HG02798 (cell line): ENCODE results near the gene ZNF692.
"Not testable (repeated sequence)": the region's sequence is repeated elsewhere in the genome, so short reads cannot be mapped to it uniquely, and the experiment has no call there.

Source experiments
- ATAC-seq: cut with Tn5 transposase; IDR thresholded peaks from one replicate; pipeline ENCODE4 v1.9.1; 2021; ENCODE audit warnings: mild to moderate bottlenecking; ENCODE audit not compliant: unreplicated experiment, poor library complexity

The ZNF692 gene

DNA sequence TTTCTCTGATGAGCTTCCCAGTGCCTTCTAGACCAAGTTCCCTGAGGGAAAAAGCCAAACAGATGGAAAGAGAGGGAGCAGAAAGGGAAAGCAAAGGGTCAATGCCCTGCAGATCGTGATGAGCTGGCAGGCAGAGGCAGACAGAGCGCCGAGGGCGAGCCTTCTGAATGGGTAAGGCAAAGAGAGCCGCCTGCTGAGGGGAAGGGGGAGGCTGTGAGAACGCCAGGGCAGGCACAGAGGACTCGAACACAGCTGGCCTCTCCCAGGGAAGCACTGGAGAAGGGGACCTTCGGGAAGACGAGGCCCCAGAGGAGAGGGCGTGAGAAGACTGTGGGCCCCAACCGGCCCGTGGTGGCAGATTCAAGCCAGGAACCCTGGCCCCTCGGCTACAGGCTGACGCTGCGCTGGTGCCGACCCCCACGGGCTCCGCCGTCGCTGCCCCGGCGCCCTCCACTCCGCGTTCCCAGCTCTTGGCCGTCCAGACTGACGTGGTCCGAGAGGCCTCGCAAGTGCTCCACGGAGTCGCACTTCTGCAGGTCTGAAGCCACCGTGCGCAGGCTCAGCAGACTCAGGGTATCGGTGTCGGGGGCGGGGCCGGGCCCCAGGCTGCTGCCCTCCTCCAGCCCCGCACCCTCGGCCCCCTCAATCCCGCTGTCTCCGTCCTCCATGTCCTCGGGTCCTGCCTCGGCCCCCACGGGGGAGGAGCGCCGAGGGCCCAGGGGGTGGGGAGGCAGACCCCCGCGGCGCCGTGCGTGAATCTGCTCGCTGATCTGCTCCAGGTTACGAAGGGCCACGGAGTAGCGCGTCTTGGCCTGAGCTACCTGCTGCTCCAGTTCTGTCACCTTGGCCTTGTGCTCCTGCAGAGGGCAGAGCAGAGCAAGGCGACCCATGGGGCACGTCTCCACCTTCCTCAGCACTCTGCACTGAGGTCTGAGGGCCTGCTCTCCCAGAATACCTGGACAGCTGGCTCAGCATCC is 47.1 kb downstream of the ZNF692 start:
- no peak for ATAC-seq

DNA sequence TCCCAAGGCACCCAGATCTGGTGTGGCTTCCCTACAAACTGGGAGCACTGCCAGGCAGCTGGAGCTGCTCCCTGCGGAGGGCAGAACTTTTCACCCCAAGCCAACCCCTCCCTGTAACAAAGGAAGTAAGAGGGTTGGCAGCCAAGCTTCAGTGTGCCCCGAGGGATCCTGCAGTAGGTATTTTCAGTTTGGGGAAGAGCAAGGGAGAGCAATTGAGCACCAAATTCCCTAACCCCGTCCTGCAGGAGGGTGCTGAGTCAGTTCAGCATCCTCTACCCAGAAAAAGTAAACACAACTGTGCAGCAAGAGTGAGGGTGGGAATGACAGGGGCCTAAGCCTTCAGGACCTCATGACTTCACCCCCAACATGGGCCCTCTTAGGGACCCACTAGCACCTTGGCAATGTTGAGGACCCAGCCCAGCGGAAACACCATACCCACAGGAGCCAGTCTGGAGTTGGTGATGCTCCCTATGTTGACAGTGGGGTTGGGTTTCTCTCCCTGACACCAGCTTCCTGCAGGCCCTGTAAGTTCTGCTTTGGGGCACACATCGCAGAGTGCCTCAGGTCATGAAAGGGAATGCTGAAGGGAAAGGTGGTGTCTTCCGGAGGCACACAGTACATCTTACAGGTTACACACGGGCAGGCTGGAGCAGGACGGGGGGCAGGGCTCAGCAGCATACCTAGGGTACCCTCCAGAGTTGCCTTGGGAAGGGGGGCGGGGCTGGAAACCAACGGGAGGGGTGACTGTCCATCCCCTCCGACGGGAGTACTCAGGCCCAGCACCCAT is 48.0 kb downstream of the ZNF692 start:
- no peak for ATAC-seq

DNA sequence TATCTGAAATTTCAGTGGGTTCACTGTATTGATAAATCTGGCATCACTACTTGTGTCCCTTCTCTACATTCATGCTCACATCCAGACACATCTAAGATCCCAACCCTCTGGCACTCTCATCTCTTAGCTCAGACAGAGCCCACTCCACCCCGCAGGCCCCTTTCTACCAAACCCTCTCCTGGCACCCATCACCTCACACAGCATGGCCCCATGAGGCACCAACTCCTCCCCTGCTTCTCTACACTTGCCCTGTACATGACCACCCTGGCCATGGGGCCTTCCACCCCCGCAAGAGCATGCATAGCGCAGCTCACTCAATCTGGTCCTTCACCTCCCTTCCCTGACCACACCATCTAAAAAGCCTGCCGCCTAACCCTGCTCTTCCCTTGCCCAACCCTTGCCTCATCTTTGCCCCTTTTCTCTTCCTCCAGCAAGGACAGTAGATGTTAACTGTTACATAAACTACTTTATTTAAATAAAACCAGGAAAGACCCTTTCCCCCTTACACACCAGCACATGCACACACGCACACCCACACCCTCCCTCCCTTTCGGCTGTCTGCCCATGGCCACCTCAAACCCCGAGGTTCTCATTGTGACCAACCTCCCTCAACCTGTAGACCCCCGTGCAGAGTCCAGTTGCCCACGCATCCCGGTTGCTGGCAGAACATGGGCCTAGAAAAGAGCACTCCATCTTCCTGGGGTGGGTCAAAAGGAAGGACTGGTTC is 48.7 kb downstream of the ZNF692 start:
- no peak for ATAC-seq

DNA sequence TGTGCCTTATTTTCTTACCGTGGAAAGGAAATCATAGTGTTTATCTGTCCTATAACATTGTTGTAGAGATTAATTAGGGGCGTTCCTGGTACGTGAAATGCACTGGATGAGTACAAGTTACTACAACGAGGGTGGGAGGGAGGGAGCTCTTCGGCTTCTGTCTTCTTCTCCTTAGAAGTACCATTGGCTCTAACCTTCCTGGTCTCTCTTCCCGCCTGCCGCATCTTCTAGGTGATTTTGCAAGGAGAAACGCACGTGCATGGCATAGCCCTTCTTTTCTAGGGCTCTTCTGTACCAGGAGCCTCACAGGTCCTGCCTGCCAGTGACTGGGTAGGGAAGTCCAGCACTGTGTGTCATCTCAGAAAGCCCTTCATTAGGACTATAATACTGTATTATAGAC is 50.0 kb downstream of the ZNF692 start:
- no peak for ATAC-seq

DNA sequence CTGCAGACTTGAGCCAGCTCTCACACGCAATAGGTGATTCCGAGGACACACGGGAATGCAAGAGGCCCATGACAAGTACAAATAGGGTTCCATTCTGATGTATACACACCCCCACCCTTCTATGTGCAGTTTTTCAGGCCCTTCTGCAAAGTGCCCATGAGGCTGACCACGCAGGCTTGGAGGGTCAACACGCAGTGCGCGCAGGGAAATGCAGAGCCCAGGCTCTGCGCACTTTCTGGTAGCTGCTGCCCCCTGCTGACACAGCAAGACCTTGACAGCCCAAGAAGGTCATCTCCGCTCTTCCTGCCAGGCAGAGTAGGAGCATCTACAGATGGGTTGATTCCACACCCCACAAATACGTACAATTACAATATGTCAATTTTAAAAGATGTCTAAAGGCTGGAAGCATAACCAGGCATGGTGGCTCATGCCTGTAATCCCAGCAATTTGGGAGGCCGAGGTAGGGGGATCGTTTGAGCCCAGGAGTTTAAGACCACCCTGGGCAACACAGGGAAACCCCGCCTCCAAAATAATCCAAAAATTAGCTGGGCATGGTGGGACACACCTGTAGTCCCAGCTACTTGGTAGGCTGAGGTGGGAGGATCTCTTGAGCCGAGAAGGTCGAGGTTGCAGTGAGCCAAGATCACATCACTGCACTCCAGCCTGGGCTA is 51.7 kb downstream of the ZNF692 start:
- ATAC-seq: peak; percentile 73

DNA sequence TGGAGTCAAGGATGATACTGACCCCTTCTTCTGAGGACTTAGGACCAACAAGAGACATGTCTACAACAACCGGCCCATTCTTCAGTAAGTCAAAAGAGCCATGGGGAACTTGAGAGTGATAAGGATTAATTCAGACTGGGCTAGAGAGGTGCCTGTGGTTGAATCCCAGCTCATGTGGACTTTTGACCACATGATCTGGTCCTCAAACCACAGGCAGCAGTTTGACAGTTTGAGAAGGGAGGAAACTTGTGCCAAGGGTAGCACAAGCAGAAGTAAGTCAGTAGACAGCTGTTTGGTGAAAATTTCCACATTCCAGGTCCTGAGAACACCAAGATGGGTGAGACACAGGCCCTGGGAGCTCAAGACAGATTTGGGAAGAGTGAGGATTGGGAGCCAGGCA is 53.0 kb downstream of the ZNF692 start:
- no peak for ATAC-seq

DNA sequence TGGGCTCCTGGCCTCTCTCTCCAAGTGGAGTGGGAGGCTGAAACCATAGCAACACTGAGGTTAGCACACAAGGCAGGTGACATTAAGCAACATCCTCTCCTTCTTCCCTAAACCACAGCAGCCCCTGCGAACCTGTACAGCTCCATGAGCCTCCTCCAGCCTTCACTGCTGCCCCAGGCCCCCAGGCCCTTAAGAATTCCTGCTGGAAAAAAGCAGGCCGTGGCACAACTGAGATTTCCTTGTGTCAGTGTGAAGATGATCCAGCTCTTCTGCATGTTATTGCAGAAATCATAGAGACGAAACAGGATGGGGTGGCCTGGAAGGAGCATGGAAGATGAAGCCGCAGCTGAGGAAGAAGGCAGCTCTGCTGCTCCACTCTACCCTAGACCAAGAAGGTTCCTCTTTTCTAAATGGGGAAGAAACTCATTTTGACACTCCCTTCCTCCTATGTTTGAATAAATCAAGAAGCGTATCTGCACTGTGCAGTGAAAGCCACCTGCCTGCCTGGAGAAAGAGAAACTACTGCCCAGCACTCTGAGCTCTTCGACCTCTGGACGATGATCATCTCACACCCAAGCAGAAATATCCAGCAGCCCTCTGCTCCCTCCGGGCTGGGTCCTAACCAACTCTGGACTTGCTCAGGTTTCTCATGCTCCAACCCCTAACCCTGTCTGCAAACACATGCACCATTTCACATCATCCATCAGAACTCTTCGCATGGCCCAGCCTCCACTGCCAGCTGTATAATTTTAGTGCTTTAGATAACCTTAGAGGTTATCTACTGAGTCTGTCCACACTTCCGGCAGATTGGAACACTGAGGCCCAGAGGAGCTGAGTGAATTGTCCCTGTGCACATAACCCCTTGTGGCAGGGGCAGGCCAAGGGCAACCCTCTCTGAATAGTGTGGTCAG is 53.9 kb downstream of the ZNF692 start:
- peak; percentile 86 for ATAC-seq

DNA sequence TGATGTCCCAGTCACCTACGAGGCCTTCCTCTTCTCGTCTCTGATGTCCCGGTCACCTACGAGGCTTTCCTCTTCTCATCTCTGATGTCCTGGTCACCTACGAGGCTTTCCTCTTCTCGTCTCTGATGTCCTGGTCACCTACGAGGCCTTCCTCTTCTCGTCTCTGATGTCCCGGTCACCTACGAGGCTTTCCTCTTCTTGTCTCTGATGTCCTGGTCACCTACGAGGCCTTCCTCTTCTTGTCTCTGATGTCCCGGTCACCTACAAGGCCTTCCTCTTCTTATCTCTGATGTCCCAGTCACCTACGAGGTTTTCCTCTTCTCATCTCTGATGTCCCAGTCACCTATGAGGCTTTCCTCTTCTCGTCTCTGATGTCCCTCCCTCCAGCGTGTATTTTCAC is 55.4 kb downstream of the ZNF692 start:
- ATAC-seq: not testable (repeated sequence)

DNA sequence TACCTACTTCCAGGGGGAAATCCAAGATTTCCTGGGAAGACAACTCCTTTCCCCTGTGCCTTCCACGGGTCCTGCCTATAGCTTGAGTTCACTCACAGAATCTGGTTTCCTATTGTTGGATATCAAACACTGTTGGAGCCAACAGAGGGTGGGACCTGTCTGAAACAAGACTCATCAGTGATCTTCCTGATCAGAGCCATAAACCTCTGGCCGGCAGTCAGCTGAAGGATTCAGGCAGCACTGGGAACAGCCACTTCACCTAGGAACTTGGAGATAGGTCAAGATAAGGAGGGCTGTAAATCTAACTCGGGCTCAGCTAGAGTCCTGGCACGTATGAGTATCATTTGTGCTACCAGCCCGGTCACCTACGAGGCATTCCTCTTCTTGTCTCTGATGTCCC is 56.4 kb downstream of the ZNF692 start:
- ATAC-seq: no peak

DNA sequence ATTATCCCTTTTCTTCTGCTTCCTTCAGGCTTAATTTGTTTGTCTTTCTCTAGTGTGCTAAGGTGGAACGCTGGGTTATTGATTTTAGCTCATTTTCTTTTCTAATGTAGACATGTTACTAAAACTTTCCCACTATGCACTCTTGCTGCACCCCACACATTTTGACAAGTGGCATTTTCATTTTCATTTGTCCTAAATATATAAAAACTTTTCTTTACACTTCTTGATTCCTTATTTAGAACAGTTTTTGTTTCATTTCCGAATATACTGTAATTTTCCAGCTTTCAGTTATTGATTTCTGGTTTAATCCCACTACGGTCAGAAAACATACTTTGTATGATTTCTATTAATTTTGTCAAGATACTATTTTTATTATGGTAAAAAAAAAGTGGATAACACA is 58.4 kb downstream of the ZNF692 start:
- no peak for ATAC-seq
